ENCODE measurements around the gene IFIT1.
"Not testable (repeated sequence)": the region's sequence is repeated elsewhere in the genome, so short reads cannot be mapped to it uniquely, and the experiment has no call there.

Gene IFIT1

GRCh38 chr10:89442289-89442688 is 49.9 kb downstream of the IFIT1 start:
- DNase-seq: no peak

GRCh38 chr10:89444819-89445218 is 52.4 kb downstream of the IFIT1 start:
- not testable (repeated sequence) for DNase-seq

- DNase-seq: no peak
Measured at GRCh38 chr10:89450901-89451300, 58.5 kb downstream of the IFIT1 start.

GRCh38 chr10:89452193-89452592 is 59.8 kb downstream of the IFIT1 start:
- DNase-seq: no peak

DNA sequence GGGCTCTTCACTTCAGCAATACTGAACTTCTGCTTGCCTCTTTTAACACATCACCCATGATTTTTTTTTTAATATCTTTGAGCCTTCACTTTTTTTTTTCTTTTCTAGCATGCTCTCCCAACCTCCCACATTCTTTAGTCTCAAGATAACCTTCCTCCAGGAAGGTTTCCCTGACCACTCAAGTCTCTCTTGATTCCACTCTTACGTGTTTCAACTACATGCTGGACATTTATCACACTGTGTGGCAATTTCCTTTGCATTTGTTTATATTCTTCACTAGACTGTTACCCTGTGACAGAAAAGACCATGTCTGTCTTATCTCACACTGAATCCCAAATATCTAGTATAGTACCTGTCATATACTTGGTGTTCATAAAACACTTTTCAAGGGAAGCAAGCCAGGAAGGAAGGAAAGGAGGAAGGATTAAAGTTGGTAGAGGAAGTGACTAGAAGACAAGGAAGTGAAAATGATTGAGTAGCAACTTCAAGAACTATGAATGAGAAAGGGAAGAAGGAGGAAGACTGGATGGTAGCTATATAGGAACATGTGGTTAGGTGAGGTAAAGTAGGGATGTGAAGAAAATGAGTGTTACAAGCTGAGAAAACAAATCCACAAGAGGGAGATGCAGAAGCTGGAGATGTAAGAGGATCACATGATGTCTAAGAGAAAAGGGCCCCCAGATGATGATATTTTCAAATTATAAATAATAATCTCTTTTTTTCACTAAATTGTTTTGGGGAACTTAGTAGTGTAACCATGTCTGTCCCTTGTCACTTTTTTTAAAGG is 62.3 kb downstream of the IFIT1 start:
- no peak for DNase-seq

All from HCEC 1CT (cell line).